ENCODE results near the gene TMEM208. TPM values are rescaled to one million over a fixed set of nuclear protein-coding genes. Genes with fewer than 3 reads are reported as not detected.

TMEM208 gene
- total RNA-seq, 1 experiment from 2014 or later = 53.5 TPM

DNA sequence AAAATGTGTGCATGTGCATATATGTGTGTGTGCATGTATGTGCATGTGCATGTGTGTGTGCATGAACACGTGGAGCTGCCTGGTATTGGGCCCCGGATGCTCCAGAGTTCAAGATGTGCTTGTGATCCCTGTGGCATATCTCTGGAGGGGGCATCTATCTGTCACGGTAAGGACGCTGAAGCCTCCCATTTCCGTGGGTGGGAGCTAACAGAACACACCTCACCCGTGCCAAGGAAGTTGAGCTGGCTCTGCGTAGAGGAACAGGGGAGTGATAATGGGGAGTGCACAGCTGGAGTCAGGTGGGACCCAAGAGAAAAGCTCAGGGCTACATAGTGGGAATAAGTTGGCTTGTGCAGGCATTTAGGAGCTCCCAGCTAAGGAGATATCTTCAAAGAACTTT is 15.3 kb upstream of the TMEM208 start:
- Mint-ChIP-seq H3K4me1 (ENCODE audit: low read depth, unreplicated experiment) (no peaks in the 10 kb centered on the region), H3K4me3 (ENCODE audit: low read depth, unreplicated experiment) (no peak overlapping the region), H3K27me3 (ENCODE audit: unreplicated experiment) (peaks cover 28% of the 10 kb centered on the region), H3K36me3 (ENCODE audit: insufficient read depth, unreplicated experiment) (peaks cover 9% of the 10 kb centered on the region), H3K27ac (ENCODE audit: unreplicated experiment) (no peak overlapping the region), H3K9me3 (ENCODE audit: low read depth, unreplicated experiment) (no peaks in the 10 kb centered on the region)
- TF ChIP-seq CTCF (IDR thresholded peaks at IDR 0.05; ENCODE audit: unreplicated experiment) = no peak
- intact Hi-C loops (cut with micrococcal nuclease; ENCODE audit: unreplicated experiment) = no loop called here
- no peak for DNase-seq
- BruUV-seq (replicated peaks) = no TSS peak
- CTCF ChIA-PET = no interaction called here

GRCh38 chr16:67212766-67213165 is 14.2 kb upstream of the TMEM208 start:
- H3K27me3 Mint-ChIP-seq (ENCODE audit: unreplicated experiment) = peaks cover 38% of the 10 kb centered on the region
- BruUV-seq (replicated peaks) = no TSS peak
- no peak for DNase-seq

GRCh38 chr16:67213197-67214019 is 13.5 kb upstream of the TMEM208 start:
- Mint-ChIP-seq H3K4me1 (ENCODE audit: low read depth, unreplicated experiment) (no peaks in the 10 kb centered on the region), H3K9me3 (ENCODE audit: low read depth, unreplicated experiment) (no peaks in the 10 kb centered on the region), H3K36me3 (ENCODE audit: insufficient read depth, unreplicated experiment) (no peaks in the 10 kb centered on the region), H3K4me3 (ENCODE audit: low read depth, unreplicated experiment) (no peak overlapping the region), H3K27ac (ENCODE audit: unreplicated experiment) (no peak overlapping the region), H3K27me3 (ENCODE audit: unreplicated experiment) (peaks cover 41% of the 10 kb centered on the region)
- CTCF ChIA-PET = no interaction called here
- DNase-seq = no peak
- TF ChIP-seq CTCF (IDR thresholded peaks at IDR 0.05; ENCODE audit: unreplicated experiment) = no peak
- no TSS peak for BruUV-seq (replicated peaks)
- intact Hi-C loops (cut with micrococcal nuclease; ENCODE audit: unreplicated experiment) = no loop called here

More at GRCh38 chr16:67212766-67213165, 14.2 kb upstream of the TMEM208 start:
- TF ChIP-seq CTCF (IDR thresholded peaks at IDR 0.05; ENCODE audit: unreplicated experiment) = no peak
- CTCF ChIA-PET = interaction anchor here (0.7 kb wide), 1 partner anchor 327 kb away, joined by 3 read pairs; no protein-coding TSS in a partner anchor
- Mint-ChIP-seq H3K4me3 (ENCODE audit: low read depth, unreplicated experiment) (no peak overlapping the region), H3K27ac (ENCODE audit: unreplicated experiment) (no peak overlapping the region), H3K36me3 (ENCODE audit: insufficient read depth, unreplicated experiment) (peaks cover 2% of the 10 kb centered on the region), H3K9me3 (ENCODE audit: low read depth, unreplicated experiment) (no peaks in the 10 kb centered on the region), H3K4me1 (ENCODE audit: low read depth, unreplicated experiment) (no peaks in the 10 kb centered on the region)
- intact Hi-C loops (cut with micrococcal nuclease; ENCODE audit: unreplicated experiment) = no loop called here

DNA sequence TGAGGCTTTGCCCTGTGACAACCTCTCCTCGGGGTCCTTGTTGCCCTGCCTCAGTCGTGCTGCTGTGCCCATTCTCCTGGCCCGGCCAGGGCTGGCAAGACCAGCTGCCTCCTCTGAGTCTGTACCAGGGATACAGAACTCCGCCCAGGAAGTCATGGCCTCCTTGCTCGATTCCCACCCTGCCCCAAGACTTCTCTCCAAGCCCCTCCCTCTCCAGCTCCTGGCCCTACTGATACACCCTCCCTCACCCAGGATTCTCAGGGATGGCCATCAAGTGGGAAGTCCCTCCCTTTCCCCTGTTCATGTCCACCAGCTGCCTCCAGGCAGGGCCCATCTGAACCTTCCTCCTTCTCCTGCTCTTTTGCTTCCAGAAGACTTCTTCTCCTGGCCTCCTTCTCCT is 11.2 kb upstream of the TMEM208 start:
- no TSS peak for BruUV-seq (replicated peaks)
- Mint-ChIP-seq H3K4me3 (ENCODE audit: low read depth, unreplicated experiment) (no peak overlapping the region), H3K9me3 (ENCODE audit: low read depth, unreplicated experiment) (no peaks in the 10 kb centered on the region), H3K4me1 (ENCODE audit: low read depth, unreplicated experiment) (no peaks in the 10 kb centered on the region), H3K27me3 (ENCODE audit: unreplicated experiment) (peaks cover 28% of the 10 kb centered on the region), H3K27ac (ENCODE audit: unreplicated experiment) (no peak overlapping the region), H3K36me3 (ENCODE audit: insufficient read depth, unreplicated experiment) (no peaks in the 10 kb centered on the region)
- CTCF ChIA-PET = no interaction called here
- no peak for DNase-seq
- no peak for TF ChIP-seq CTCF (IDR thresholded peaks at IDR 0.05; ENCODE audit: unreplicated experiment)
- intact Hi-C loops (cut with micrococcal nuclease; ENCODE audit: unreplicated experiment) = no loop called here
